Measurements from ENCODE around the gene C12orf76. TPM values are rescaled to one million over a fixed set of nuclear protein-coding genes. Genes with fewer than 3 reads are reported as not detected.

Gene C12orf76
- total and polyA plus RNA-seq, 9 of the 15 experiments (the other 6 are each of a cell fraction or from before 2014, with no cell fraction given), result 6.3 to 38.6 (median 12.3) TPM

GRCh38 chr12:110048242-110049027 lies at the start of gene C12orf76 (continued):
- TF ChIP-seq KLF13 (tag; IDR thresholded peaks at IDR 0.05; ENCODE audit: borderline replicate concordance, low read depth) (0 out of 2 replicates have a peak, but pooled peaks have one; percentile 32), MTF1 (CRISPR knock-in tag; IDR thresholded peaks at IDR 0.05; ENCODE audit: borderline replicate concordance) (no peak), STAG1 (CRISPR knock-in tag; IDR thresholded peaks at IDR 0.05; ENCODE audit: borderline replicate concordance) (no peak), RERE (CRISPR knock-in tag; IDR thresholded peaks at IDR 0.05; ENCODE audit: borderline replicate concordance) (no peak), ATF2 (CRISPR knock-in tag; IDR thresholded peaks at IDR 0.05) (no peak), SIX5 (IDR thresholded peaks at IDR 0.05; ENCODE audit: borderline replicate concordance in 1 of 2, insufficient read depth in 1 of 2, low read depth in 1 of 2, low read length in 2 of 2) (peak; percentile 28 to 44; a peak in 2 of 4 replicates), HIVEP1 (CRISPR knock-in tag; IDR thresholded peaks at IDR 0.05) (no peak), PHTF2 (CRISPR knock-in tag; IDR thresholded peaks at IDR 0.05) (no peak; the same call in 1 of the 2 replicates), MECOM (CRISPR knock-in tag; IDR thresholded peaks at IDR 0.05) (peak; percentile 20; the same call in 1 of the 2 replicates), CREB1 (IDR thresholded peaks at IDR 0.05) (peak; percentile 76; the same call in 1 of the 2 replicates), CREB1 (CRISPR knock-in tag; IDR thresholded peaks at IDR 0.05) (peak; percentile 75), ETV6 (IDR thresholded peaks at IDR 0.05; ENCODE audit: borderline replicate concordance in 1 of 2, low read depth in 2 of 2, low read length in 1 of 2) (0 out of 4 replicates have a peak, but pooled peaks of 1 of the 2 experiments have one; percentile 49), ETV6 (CRISPR knock-in tag; IDR thresholded peaks at IDR 0.05; ENCODE audit: borderline replicate concordance) (no peak), PYGO2 (tag; IDR thresholded peaks at IDR 0.05) (no peak), ZBTB9 (CRISPR knock-in tag; IDR thresholded peaks at IDR 0.05) (peak; percentile 41; the same call in 1 of the 2 replicates), GABPB2 (CRISPR knock-in tag; conservative IDR thresholded peaks at IDR 0.05) (no peak), MBD2 (IDR thresholded peaks at IDR 0.05; ENCODE audit: borderline replicate concordance, low read depth) (peak; percentile 82)

All from K562 (cell line).